ENCODE data around the gene CLTRN.

The CLTRN gene

DNA sequence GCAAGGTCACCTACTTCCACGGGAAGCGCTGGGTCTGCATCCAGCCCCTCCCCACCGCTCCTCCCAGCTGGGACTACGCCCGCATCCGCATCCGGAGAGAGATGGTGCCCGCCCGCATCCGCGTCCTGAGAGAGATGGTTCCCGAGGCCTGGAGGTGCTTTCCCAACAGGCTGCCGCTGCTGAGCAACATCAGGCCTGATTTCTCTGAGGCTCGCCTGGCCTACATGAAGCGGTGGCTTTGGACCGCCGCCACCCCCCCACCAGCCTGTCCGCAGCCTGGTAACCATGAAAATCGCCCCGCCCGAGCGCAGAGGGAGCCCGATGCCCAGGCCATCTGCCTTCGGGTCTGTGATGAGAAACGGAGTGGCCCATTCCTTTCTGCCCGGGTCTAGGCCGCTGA, 18.1 kb downstream of the CLTRN start:
- no peak for DNase-seq

DNA sequence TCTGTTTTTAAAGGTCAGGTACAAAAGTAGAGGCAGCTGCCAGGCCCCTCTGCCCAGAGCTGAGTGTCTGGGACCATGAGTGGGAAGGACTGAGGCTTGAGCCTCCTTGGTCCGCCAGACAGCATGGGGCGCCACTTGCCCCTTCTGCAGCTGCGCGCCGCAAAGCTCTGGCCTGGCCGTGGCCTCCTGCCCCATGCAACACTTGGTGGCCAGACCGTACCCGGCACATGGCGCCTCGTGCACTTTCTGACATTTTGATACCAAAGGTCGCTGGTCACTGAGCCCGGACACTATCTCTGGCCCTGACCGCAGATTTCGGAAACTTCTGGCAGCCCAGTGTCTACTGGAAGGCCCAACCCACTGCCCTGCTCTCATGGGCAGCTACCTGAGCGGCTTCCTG, 18.6 kb downstream of the CLTRN start:
- no peak for DNase-seq

DNA sequence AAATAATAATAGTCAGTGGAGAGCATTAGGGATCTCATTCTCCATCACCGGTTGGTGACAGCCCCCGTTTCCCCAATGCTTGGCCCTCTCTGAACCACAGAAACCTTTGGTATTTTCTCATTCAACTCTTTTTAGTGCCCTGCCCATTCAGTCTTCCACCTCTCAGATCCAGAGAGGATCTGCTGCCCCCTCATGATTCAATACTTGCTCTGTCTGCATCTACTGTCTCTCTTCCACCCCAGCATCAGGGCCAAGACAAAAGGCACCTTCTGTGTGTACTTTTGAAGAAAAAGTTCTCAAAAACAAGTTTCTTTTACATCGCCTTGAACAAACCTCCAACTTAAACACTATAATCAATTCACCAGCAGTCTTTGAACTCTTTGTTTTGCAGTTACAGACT, 19.3 kb downstream of the CLTRN start:
- DNase-seq = no peak

DNA sequence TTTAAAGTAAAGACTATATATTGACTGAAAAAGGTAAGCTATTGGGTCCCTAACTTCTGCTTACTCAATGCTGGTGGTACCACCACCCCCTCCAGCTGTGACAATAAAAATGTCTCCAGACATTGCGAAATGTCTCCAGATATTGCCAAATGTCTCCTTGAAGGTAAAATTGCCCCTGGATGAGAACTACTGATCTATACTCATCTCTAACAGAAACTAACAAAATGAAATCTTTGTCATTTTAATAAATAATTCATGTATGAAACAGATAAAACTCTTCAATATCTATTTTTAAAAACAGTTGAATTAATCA, 20.1 kb downstream of the CLTRN start:
- no peak for DNase-seq

DNA sequence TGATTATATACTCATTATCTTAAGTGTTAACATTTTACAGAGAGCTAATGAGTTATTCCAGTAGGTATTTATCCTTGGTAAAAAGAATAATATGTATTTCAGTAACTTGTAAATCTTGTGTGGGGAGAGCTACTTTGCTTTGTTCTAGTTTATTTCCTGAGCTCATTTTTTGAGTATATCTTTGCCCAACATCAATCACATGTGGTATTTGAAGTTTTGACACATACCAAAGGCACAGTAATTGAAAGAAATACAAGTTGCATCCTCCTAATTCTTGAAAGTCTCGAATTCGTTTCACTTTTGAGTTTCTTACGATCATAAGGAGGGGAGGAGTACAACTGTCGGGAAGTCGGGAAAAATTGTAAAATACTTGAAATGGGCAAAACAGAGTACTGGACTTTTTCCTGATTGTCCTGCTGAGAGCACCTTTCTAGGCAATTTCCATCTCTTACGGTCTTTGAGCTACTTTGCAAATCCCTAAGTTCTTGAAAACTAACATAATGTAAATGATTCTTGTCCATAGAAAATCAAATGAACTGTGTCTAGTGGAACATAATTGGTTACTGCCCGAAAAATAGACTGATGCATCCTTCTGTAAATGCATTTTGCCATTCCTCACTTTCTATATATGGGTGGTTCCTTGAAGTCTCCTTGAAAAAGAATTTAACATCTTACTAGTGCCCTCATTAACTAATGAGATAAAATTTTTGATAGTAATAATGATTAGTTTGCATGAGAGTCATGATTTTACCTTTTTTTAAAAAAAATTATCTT, 20.6 kb downstream of the CLTRN start:
- DNase-seq = no peak

DNA sequence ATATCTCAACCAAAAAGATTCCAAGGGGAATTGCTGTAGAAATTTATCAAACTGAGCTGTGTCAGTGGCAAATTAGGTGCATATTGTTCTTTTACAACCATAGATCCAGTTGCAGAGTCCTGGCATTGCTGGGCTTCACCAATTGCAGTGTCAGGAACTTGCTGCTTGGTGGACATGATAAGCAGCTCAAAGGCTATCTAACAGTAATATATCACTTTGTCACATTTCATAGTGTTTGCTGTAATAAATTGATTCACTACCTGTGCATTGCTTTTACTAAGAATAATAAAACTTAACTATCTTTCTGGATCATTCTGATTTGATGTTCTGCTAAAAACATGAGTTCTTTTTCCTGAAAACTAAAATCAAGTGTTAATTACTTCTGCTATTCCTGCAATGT, 33.0 kb downstream of the CLTRN start:
- no peak for DNase-seq

DNA sequence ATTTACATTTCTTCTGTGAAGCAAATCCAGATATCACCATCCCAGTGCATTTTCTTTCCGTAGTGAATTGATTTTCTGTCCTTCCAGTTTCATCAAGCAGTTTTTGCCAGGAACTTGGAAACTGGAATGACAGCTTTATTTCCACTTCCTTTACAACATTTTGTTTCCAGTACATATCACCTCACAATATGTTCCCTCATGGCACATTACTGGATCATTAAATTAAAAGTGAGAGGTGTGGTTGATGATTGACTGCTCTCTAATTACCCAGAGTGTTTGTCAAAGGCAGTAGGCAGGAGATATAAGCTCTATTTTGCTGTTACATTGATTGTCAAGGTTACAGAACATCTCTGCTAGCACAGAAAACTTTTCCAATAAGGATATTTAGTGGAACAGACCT, 41.6 kb downstream of the CLTRN start:
- no peak for DNase-seq

DNA sequence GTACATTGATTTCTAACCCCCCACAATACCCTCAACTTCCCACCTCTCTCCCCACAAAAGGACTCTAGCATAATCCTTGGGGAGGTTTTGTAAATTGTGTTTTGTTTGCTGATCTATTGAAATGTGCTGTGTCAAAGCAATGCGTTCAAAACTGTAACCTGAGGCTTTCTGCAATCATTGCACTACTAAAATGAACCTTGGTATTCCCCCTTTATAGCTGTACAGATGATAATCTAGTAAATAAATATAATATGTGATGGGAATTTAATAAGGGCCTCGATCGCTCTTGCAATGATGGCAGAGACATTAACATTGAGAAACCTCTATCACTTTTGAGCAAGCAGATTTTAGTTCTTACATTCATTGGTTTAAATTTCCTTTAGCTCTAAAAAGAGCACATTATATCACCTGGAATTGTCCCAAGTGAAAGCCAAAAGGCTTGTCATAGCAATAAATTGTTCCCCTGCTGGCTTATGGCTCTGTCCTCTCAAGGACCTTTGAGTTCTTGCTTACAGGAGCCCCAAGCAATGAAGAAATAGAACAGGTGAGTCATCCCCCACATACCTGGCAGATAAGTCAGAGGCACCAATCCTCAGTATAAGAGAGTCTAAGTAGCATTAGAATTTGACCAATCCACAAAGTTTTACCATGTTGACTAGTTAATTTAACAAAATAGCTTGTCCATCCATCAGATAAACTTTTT, 45.4 kb downstream of the CLTRN start:
- no peak for DNase-seq

DNA sequence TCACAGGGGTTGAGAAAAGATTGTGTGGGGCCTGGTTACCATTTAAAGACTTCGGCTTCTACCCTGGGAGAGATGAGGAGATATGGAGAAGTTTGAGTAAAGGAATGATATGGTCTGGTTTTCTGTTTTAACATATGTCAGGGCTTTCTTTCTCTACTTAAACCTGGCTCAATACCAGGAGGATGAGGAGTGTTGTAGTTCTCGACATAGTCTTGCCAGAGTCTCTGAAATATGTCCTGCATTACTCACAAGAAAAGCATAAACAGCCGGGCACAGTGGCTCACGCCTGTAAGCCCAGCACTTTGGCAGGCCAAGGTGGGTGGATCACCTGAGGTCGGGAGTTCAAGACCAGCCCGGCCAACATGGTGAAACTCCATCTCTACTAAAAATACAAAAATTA, 47.5 kb downstream of the CLTRN start:
- DNase-seq = no peak

DNA sequence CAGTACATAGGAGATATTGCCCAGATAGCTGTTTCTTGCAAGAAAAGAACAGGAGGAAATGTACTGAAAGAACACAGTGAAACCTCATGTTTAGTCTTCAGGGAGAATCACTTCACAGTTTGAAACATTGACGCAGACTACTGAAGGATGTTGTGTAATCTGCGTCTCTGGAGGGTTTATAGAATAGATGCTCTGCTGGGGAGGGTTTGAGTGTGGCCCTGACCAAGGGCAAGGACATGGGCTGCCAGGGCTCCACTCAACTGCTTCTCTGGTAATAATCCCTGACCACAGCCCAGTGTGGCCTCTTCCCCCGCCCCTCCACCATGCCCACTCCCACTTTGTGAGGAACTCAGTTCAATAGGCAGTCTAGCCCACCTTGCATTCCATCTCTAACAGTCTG, 48.1 kb downstream of the CLTRN start:
- no peak for DNase-seq

DNA sequence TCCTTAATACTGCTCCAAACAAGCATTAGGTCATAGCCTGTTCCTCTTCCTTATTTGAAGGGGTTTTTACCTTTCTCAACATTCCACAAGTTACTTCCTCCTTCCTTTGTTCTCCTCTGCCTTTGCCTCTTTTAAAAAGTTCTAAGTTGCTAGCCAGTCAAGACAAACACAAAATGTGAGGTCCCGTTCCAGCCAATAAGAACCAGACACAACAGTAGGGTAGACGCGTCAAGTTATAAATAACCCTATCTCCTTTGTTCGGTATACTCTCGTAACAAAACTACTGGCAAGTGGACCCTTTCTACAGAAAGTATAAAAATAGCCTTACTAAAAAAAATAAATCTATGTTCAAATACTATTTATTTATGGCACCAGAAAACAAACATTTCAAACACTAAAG, 57.5 kb downstream of the CLTRN start:
- DNase-seq = no peak

DNA sequence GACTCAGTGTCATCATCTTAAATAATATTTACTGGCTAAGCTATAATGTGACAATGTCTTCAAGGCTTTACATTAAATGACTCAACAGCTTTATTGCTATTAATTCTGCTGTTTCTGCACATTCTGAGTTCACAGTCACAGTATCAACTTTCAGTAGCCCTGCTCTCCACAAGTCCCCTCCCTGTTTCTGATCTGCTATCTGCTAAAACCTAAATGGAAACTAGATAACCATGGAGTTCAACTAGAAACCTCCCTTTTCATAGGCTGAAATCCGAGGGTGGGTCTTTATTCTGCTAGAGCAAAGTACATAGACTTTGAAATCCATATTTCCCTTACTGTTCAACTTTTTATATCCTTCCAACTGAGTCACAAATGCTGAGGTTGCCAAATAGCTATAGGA, 58.5 kb downstream of the CLTRN start:
- no peak for DNase-seq

DNA sequence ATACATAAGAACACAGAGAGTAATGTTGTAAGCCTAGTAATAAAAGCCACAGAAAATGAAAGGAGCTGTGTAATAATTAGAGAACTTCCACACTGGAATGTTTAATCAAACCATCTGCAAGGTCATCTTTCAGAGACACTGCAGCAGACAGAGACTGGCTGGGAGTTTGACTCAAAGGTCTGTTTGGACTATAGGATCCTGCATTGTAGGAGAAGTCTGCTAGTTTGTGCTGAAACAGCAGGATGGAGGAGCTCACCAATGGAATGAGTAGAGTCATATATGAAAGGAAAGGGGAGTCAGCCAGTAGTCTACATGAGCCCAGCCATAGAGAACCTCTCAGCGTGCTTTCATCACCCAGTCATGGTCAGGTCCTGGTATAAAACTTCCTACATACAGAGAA, 59.4 kb downstream of the CLTRN start:
- DNase-seq = no peak

DNA sequence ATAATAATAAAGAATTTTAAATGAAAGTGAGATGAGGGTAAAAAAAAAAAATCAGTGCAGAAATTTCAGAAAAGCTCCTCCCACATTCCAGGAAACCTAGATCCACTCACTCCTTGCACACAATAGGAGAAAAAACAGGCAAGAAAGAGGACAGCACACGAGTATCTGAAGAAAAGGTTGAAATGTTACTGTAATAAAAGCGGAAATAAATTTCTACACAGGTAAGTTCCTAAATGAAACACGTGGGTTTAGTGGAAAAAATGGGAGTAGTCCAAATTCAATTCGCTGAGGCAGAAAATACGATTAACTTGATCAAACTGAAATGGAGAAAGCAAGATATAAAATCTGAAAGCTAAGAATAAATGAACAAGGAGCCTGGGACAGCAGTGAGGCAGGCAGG, 61.8 kb downstream of the CLTRN start:
- DNase-seq = no peak

DNA sequence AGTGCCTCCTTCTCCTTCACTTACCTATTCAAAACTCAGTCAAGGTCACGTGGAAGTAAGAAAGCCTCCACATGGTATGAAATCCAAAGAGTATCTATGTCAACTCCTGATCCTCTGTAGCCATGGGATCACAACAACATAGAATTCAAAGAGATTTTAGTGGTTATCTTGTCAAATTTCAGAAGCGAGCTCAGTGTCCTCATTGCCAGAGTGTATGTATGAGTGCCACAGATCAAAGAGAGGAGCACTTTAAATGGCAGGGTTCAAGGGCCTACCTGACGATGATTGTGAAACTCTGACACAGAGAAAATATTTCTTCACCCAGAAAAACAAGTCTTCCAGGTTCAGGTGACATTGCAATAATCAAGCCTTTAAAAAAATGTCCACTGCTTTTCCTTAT, 62.7 kb downstream of the CLTRN start:
- DNase-seq = no peak

DNA sequence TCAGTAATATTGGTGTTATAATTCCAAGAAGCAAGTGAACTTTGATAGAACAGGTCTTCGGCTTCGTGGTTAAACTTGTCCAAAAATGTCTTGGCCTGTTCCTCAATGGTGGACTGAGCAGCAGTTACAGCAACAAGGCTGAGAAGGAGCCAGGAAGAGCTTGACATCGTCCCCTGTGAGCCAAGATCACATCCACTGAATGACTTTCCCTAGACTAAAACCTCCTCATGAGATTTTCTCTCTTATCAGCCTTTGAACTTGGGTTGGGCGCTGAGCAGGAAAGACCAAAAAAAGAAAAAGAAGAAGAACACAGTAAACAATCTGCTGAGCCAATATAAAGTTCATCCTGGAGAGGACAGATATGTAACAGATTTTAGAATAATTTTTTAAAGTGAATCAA, 63.9 kb downstream of the CLTRN start, which contains the start of gene ACE2:
ACE2 (minus strand) TSS at position 216 of the 400 bp plus-strand sequence; CDS start at position 167, 49 bp downstream.
- no peak for DNase-seq

DNA sequence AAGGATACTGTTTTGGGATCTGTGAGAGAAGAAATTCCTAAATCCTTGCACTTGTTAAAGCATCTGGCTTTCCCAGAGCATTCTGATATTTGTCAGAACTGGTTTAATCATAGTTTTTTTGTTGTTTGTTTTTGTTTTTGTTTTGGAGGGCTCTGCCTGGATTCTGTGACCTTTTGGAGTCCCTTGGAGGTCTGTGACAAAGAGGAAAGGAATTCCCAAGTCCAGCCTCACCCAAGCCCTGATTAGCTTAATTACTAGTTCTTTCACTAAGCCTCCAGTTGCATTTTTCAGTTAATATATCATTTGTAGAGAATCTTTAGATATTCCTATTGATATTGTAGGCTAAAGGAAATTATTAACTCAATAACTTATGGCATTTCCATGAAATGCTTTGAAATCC, 64.6 kb downstream of the CLTRN start:
- DNase-seq = no peak

DNA sequence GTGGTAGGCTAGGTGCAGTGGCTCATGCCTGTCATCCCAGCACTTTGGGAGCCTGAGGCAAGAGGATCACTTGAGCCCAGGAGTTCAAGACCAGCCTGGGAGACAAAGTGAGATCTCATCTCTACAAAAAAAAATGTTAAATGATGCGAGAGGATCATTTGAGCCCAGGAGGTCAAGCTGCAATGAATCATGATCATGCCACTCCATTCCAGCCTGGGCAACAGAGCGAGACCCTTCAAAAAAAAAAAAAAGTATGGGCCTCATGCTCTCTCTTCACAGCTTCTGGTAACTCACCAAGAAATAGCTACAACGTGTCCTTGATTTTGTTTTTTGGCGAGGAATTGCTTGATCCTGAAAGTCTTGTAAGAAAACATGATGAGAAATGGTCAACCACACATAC, 65.1 kb downstream of the CLTRN start:
- no peak for DNase-seq

DNA sequence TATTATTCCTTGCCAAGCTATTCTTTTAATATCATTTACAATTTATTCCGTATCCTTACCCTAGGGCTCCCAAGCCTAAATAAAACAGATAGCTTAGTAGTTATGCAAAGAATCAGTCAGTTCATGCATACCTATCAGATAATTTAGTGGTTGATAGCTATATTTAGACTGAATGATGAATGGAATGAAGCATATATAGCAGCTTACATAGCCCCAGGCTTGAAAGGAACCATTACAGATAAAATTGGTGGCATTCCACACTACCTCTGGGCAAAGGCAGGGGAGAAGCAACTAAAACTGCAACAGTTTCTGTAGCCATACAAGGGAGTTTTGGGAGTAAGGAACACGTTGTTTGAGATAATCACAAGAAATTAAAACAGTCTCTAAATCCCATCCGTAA, 66.6 kb downstream of the CLTRN start:
- no peak for DNase-seq

DNA sequence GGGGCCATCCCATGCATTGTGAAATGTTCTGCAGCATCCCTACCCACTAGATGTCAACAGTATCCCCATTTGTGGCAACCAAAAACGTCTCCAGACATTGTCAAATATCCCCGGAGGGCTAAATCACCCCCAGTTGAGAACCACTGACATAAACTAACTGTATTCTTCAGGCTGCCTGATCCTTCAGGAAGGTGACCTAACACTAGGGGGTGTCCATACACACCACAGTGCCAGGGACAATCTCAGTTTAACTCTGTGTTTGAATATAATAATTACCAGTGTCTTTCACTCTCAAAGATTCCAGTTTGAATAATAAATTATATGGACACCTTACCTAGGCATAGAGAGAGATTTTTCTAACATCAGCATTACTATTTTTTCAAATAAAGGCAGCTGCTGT, 70.2 kb downstream of the CLTRN start:
- no peak for DNase-seq

DNA sequence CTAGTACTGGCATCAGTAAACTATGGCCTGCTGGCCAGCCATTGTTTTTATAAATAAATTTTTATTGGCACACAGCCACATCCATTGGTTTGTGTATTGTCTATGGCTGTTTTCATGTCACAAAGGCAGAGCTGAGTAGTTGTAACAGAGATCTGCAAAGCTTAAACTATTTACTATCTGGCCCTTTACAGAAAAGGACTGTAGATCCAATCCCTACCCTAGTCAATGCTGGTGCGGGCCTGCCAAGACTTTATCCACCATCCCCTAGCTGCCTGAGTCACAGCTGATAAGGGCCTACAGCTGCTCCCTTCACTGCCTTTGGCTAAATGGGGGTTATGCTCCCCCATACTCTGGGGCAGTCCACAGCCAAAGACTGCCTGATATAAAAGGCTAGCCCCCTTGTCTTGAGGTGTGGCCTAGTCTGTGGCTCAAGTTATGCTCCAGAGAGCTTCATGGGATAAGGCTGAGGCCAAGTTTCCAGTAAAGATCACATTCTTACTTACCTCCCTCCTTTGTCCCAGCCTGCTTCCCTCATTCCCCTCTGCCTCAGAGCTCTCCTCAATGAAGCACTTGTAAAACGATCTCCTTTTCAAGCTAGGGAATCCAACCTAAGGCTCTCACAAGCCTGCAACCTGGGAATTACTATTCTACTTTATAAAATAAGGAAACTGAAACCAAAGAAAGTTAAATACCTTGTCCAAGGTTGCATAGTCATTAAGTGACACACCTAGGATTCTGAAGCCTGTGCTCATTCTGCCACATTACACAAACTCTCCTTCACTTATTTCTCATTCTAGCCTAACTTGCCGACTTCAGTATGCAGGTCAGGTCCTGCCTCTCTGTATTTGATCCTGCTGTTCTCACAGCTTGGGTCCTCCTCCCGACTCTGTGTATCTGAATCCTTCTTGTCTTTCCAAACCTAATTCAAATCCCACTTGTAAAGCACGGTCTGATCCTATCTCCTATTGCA, 84.5 kb downstream of the CLTRN start:
- DNase-seq = no peak
